Measurements from ENCODE around the gene HCN2. TPM values are rescaled to one million over a fixed set of nuclear protein-coding genes. Genes with fewer than 3 reads are reported as not detected.

Gene HCN2
- total RNA-seq, 1 experiment from 2014 or later = 0.04 TPM

GRCh38 chr19:656751-657559 lies 67.3 kb downstream of the HCN2 start:
- Histone ChIP-seq H3K36me3 (ENCODE audit: low read depth, low read length) (no peaks in the 10 kb centered on the region), H3K27ac (ENCODE audit: low read length) (no peak overlapping the region), H2AFZ (ENCODE audit: low read length) (no peak overlapping the region), H3K4me2 (ENCODE audit: low read length) (no peak overlapping the region), H3K4me1 (ENCODE audit: insufficient read depth, low read length) (peaks cover 8% of the 10 kb centered on the region), H3K27me3 (ENCODE audit: low read length) (no peaks in the 10 kb centered on the region), H3K9me2 (replicated peaks; ENCODE audit: low read length) (no peaks in the 10 kb centered on the region), H3K9ac (ENCODE audit: low read length) (no peak overlapping the region), H3K4me3 (ENCODE audit: low read length) (no peak overlapping the region), H3F3A (ENCODE audit: low read length, unreplicated experiment) (no peaks in the 10 kb centered on the region), H3K9me3 (ENCODE audit: low read length) (no peaks in the 10 kb centered on the region), H3K79me2 (ENCODE audit: low read length) (peaks cover 94% of the 10 kb centered on the region), H4K20me1 (ENCODE audit: low read length) (peaks cover 50% of the 10 kb centered on the region)
- DNase-seq = no peak
- no peak for ATAC-seq
- no TSS peak for BruUV-seq (replicated peaks)
- CTCF ChIA-PET = no interaction called here
- POLR2A ChIA-PET (ENCODE audit: unreplicated experiment) = no interaction called here
- no peak for TF ChIP-seq EZH2 (IDR thresholded peaks at IDR 0.05; ENCODE audit: low read length, unreplicated experiment)
- TF ChIP-seq EZH2phosphoT487 (IDR thresholded peaks at IDR 0.05; ENCODE audit: borderline replicate concordance, low read length) = no peak
- TF ChIP-seq, protein P1, sequence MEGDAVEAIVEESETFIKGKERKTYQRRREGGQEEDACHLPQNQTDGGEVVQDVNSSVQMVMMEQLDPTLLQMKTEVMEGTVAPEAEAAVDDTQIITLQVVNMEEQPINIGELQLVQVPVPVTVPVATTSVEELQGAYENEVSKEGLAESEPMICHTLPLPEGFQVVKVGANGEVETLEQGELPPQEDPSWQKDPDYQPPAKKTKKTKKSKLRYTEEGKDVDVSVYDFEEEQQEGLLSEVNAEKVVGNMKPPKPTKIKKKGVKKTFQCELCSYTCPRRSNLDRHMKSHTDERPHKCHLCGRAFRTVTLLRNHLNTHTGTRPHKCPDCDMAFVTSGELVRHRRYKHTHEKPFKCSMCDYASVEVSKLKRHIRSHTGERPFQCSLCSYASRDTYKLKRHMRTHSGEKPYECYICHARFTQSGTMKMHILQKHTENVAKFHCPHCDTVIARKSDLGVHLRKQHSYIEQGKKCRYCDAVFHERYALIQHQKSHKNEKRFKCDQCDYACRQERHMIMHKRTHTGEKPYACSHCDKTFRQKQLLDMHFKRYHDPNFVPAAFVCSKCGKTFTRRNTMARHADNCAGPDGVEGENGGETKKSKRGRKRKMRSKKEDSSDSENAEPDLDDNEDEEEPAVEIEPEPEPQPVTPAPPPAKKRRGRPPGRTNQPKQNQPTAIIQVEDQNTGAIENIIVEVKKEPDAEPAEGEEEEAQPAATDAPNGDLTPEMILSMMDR (conservative IDR thresholded peaks at IDR 0.05; ENCODE audit: low read depth, low read length) = no peak
- intact Hi-C loops (cut with micrococcal nuclease) = no loop called here

- H3K9me2 ChIP-seq (replicated peaks; ENCODE audit: low read length) = no peaks in the 10 kb centered on the region
- BruUV-seq (replicated peaks) = no TSS peak
- peaks cover 98% of the 10 kb centered on the region for H3K79me2 ChIP-seq (ENCODE audit: low read length)
- peaks cover 50% of the 10 kb centered on the region for H4K20me1 ChIP-seq (ENCODE audit: low read length)
- ChIA-PET POLR2A (ENCODE audit: unreplicated experiment) (no interaction called here), CTCF (no interaction called here)
- H3K9ac ChIP-seq (ENCODE audit: low read length) = no peak overlapping the region
- no peaks in the 10 kb centered on the region for H3K27me3 ChIP-seq (ENCODE audit: low read length)
- H3K4me2 ChIP-seq (ENCODE audit: low read length) = no peak overlapping the region
- no peak overlapping the region for H2AFZ ChIP-seq (ENCODE audit: low read length)
- H3K4me3 ChIP-seq (ENCODE audit: low read length) = no peak overlapping the region
- ATAC-seq = no peak
- no peak overlapping the region for H3K27ac ChIP-seq (ENCODE audit: low read length)
- no peaks in the 10 kb centered on the region for H3F3A ChIP-seq (ENCODE audit: low read length, unreplicated experiment)
- DNase-seq = no peak
- TF ChIP-seq, protein P1 (conservative IDR thresholded peaks at IDR 0.05; ENCODE audit: low read depth, low read length) = no peak
- no peak for TF ChIP-seq EZH2 (IDR thresholded peaks at IDR 0.05; ENCODE audit: low read length, unreplicated experiment)
- TF ChIP-seq EZH2phosphoT487 (IDR thresholded peaks at IDR 0.05; ENCODE audit: borderline replicate concordance, low read length) = no peak
- no peaks in the 10 kb centered on the region for H3K9me3 ChIP-seq (ENCODE audit: low read length)
- no peaks in the 10 kb centered on the region for H3K36me3 ChIP-seq (ENCODE audit: low read depth, low read length)
- intact Hi-C loops (cut with micrococcal nuclease) = no loop called here
- H3K4me1 ChIP-seq (ENCODE audit: insufficient read depth, low read length) = peaks cover 8% of the 10 kb centered on the region
Measured at GRCh38 chr19:657611-658010, 67.9 kb downstream of the HCN2 start.
